Stimulated activated CD8-positive, alpha-beta memory T cell treated with anti-CD3 and anti-CD28 coated beads, Interleukin-2, amount 100 ng/mL, for 48 hours (primary cell): ENCODE measurements around the gene DZIP1L.

ENCODE experiments used
- DNase-seq, 2 donors: peaks; one replicate each; pipeline ENCODE4 v3.0.0-alpha.2; 2020; ENCODE audit warnings: low read depth in 2 of 2

DZIP1L gene

GRCh38 chr3:138068579-138069174, 46.7 kb downstream of the DZIP1L start:
- peak; percentile 65 to 72 for DNase-seq

GRCh38 chr3:138068046-138068445, 47.4 kb downstream of the DZIP1L start:
- DNase-seq = no peak

- no peak for DNase-seq
Observed at GRCh38 chr3:138066972-138067371, 48.4 kb downstream of the DZIP1L start.

- no peak for DNase-seq
Observed at GRCh38 chr3:138066383-138066782, 49.0 kb downstream of the DZIP1L start.

- DNase-seq = no peak
Observed at GRCh38 chr3:138065949-138066348, 49.5 kb downstream of the DZIP1L start.

- no peak for DNase-seq
Observed at GRCh38 chr3:138063416-138063815, 52.0 kb downstream of the DZIP1L start.

- DNase-seq = no peak
Observed at GRCh38 chr3:138062626-138063025, 52.8 kb downstream of the DZIP1L start.

- no peak for DNase-seq
Observed at GRCh38 chr3:138062037-138062436, 53.4 kb downstream of the DZIP1L start.

- no peak for DNase-seq
Observed at GRCh38 chr3:138060792-138061191, 54.6 kb downstream of the DZIP1L start.

- DNase-seq = no peak
Observed at GRCh38 chr3:138059261-138059660, 56.1 kb downstream of the DZIP1L start.

- no peak for DNase-seq
Observed at GRCh38 chr3:138057384-138057783, 58.0 kb downstream of the DZIP1L start.

GRCh38 chr3:138054057-138054456, 61.4 kb downstream of the DZIP1L start:
- DNase-seq = no peak

- peak in 1 of 2 donors; percentile 12 for DNase-seq
Observed at GRCh38 chr3:138051947-138052802, 63.2 kb downstream of the DZIP1L start.

GRCh38 chr3:138049157-138049919, 66.1 kb downstream of the DZIP1L start:
- DNase-seq = no peak

GRCh38 chr3:138047596-138048158, 67.7 kb downstream of the DZIP1L start:
- DNase-seq = no peak

- no peak for DNase-seq
Observed at GRCh38 chr3:138046955-138047354, 68.5 kb downstream of the DZIP1L start.

GRCh38 chr3:138046085-138046484, 69.3 kb downstream of the DZIP1L start:
- no peak for DNase-seq

GRCh38 chr3:138043266-138044029, 72.0 kb downstream of the DZIP1L start:
- DNase-seq = no peak

- no peak for DNase-seq
Observed at GRCh38 chr3:138042043-138042442, 73.4 kb downstream of the DZIP1L start.

GRCh38 chr3:138038725-138039462, 76.5 kb downstream of the DZIP1L start:
- DNase-seq = no peak

- DNase-seq = no peak
Observed at GRCh38 chr3:138036572-138036971, 78.8 kb downstream of the DZIP1L start.
